Activated CD8-positive, alpha-beta memory T cell treated with anti-CD3 and anti-CD28 coated beads, Interleukin-2, amount 50 U/mL, for 24 hours (primary cell): Measurements from ENCODE around the gene MESP1.
"Not testable (repeated sequence)": the region's sequence is repeated elsewhere in the genome, so short reads cannot be mapped to it uniquely, and the experiment has no call there.

ENCODE experiments used
- DNase-seq: peaks from one replicate; pipeline ENCODE4 v3.0.0-alpha.2; 2020; ENCODE audit errors: extremely low read depth

MESP1 gene

GRCh38 chr15:89750560-89751542, at the start of gene MESP1:
Gene MESP1 (minus strand): TSS chr15:89751249. CDS start chr15:89751231, 18 bp downstream.
- DNase-seq = peak; percentile 47

GRCh38 chr15:89799918-89800498, 49.0 kb upstream of the MESP1 start:
- no peak for DNase-seq

- no peak for DNase-seq
Measured at GRCh38 chr15:89799011-89799911, 48.2 kb upstream of the MESP1 start.

GRCh38 chr15:89797678-89798201, 46.7 kb upstream of the MESP1 start:
- no peak for DNase-seq

- DNase-seq = no peak
Measured at GRCh38 chr15:89795996-89796395, 44.9 kb upstream of the MESP1 start.

- DNase-seq = no peak
Measured at GRCh38 chr15:89794627-89795241, 43.7 kb upstream of the MESP1 start.

- no peak for DNase-seq
Measured at GRCh38 chr15:89792106-89792805, 41.2 kb upstream of the MESP1 start.

- no peak for DNase-seq
Measured at GRCh38 chr15:89790661-89791060, 39.6 kb upstream of the MESP1 start.

GRCh38 chr15:89790206-89790605, 39.2 kb upstream of the MESP1 start:
- no peak for DNase-seq

GRCh38 chr15:89788585-89788984, 37.5 kb upstream of the MESP1 start:
- not testable (repeated sequence) for DNase-seq

- DNase-seq = no peak
Measured at GRCh38 chr15:89787944-89788343, 36.9 kb upstream of the MESP1 start.

- no peak for DNase-seq
Measured at GRCh38 chr15:89785774-89786140, 34.7 kb upstream of the MESP1 start.

GRCh38 chr15:89785064-89785773, 34.2 kb upstream of the MESP1 start:
- DNase-seq = no peak

GRCh38 chr15:89784686-89784960, 33.6 kb upstream of the MESP1 start:
- no peak for DNase-seq

GRCh38 chr15:89783861-89784685, 33.0 kb upstream of the MESP1 start:
- no peak for DNase-seq

GRCh38 chr15:89783111-89783860, 32.2 kb upstream of the MESP1 start:
- DNase-seq = no peak

GRCh38 chr15:89782619-89782950, 31.5 kb upstream of the MESP1 start:
- not testable (repeated sequence) for DNase-seq

- no peak for DNase-seq
Measured at GRCh38 chr15:89781891-89782618, 31.0 kb upstream of the MESP1 start.
